ENCODE data around the gene TMEM214. TPM values are rescaled to one million over a fixed set of nuclear protein-coding genes. Genes with fewer than 3 reads are reported as not detected.

Gene TMEM214
- total RNA-seq, 2 donors from 2014 or later = 39.1 to 66.5 TPM

DNA sequence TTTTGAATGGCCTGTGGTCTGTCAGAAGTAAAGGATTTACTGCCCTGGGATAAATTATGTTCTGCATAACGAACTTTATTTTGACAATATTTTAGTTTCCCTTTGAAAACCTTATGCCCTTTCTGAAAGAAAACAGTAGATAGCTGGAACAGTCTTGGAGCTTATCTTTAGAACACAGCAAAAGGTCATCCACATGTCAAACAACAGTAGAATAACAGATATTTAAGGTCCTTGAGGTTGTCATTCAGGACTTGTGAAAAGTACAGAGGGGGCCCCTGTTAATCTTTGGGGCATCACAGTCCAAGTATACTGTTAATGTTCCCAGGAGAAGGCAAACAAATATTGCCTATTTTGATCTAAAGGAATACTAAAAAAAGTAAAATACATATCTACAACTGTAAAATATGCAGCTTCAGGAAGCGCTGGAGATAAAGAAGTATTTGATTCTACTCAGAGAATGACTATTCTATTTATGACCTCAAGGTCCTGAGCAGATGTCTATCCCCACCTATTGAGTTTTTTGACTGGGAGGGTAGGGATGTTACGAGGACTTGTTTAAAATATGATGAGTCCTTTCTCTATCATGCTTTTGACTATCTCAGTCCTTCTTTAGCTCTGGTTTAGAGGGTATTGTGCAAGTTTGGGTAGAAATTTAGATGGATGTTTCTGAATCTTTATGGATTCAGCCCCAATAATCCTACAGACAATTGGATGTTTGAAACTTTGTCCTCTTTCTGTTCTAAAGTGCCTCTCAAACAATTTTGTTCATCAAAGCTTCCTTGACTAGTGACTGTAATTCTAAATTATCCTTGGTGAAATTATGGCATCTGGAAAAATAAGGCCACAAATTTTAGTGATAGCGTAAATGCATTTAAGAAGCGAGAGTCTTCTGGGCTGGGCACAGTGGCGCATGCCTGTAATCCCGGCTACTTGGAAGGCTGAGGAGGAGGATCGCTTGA is 25.1 kb upstream of the TMEM214 start:
- ATAC-seq (no peak), DNase-seq (no peak)
- intact Hi-C loops (cut with DNase I) = no loop called here

GRCh38 chr2:27008678-27009077 is 24.1 kb upstream of the TMEM214 start:
- intact Hi-C loops (cut with DNase I) = no loop called here
- ATAC-seq = no peak
- no peak for DNase-seq

- intact Hi-C loops (cut with DNase I) = no loop called here
- DNase-seq = no peak
- ATAC-seq = no peak
Measured at GRCh38 chr2:27009083-27009482, 23.7 kb upstream of the TMEM214 start.

DNA sequence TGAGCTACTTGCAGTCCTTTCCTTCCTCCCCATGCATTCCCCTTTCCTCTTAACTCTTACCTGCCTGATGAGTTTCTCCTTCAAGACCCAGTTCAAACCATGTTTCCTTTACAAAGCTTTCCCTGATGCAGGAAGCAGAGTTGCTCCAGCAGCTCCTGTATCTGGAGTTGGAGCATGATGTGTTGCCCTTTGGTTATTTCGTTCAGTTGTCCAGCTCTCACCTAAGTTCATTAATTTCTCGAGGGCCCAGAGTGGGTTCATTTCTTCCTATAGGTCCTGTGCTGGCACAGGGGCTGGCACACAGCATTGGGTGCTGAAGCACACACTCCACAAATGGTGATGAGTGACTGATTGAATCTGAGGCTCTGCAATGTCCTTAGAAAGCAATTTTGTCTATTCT is 23.0 kb upstream of the TMEM214 start:
- ATAC-seq (no peak), DNase-seq (no peak)
- intact Hi-C loops (cut with DNase I) = no loop called here

DNA sequence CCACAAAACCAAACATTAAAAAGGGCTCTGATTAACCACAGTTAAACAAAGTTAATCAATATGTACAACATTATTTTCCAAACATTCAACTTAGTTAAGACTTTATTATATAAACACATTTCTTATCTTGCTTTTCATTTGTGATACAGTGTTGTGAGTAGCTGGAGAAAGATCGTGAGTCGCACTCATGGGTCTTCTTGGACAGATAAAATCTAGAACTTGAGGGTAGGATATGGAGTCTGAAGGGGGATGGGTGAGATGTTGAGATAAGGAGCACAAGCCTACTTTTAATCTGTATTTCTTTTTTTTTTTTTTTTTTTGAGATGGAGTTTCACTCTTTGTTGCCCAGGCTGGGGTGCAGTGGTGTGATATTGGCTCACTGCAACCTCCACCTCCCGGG is 22.6 kb upstream of the TMEM214 start:
- no peak for DNase-seq
- intact Hi-C loops (cut with DNase I) = no loop called here
- ATAC-seq = no peak

GRCh38 chr2:27013738-27014137 is 19.0 kb upstream of the TMEM214 start:
- ATAC-seq (no peak), DNase-seq (no peak)
- intact Hi-C loops (cut with DNase I) = no loop called here

GRCh38 chr2:27014771-27015433 is 17.9 kb upstream of the TMEM214 start:
- intact Hi-C loops (cut with DNase I) = loop anchor here in 1 of 2 donors (5.0 kb wide), 1 partner anchor 53 kb away; no protein-coding TSS in a partner anchor
- ATAC-seq (no peak), DNase-seq (no peak)

GRCh38 chr2:27016801-27017325 is 15.9 kb upstream of the TMEM214 start:
- DNase-seq = peak; percentile 70

GRCh38 chr2:27018142-27018541 is 14.6 kb upstream of the TMEM214 start:
- DNase-seq (no peak), ATAC-seq (peak in 1 of 2 donors; percentile 56)
- intact Hi-C loops (cut with DNase I) = loop anchor here in 1 of 2 donors (5.0 kb wide), 1 partner anchor 56 kb away; no protein-coding TSS in a partner anchor

More at GRCh38 chr2:27016801-27017325, 15.9 kb upstream of the TMEM214 start:
- intact Hi-C loops (cut with DNase I) = loop anchor here (1.0 to 5.0 kb wide), 2 partner anchors 55 to 56 kb away; no protein-coding TSS in a partner anchor
- ATAC-seq = peak; percentile 24 to 27

- intact Hi-C loops (cut with DNase I) = loop anchor here in 1 of 2 donors (5.0 kb wide), 1 partner anchor 57 kb away; no protein-coding TSS in a partner anchor
- ATAC-seq = no peak
- no peak for DNase-seq
Measured at GRCh38 chr2:27019459-27019858, 13.3 kb upstream of the TMEM214 start.

DNA sequence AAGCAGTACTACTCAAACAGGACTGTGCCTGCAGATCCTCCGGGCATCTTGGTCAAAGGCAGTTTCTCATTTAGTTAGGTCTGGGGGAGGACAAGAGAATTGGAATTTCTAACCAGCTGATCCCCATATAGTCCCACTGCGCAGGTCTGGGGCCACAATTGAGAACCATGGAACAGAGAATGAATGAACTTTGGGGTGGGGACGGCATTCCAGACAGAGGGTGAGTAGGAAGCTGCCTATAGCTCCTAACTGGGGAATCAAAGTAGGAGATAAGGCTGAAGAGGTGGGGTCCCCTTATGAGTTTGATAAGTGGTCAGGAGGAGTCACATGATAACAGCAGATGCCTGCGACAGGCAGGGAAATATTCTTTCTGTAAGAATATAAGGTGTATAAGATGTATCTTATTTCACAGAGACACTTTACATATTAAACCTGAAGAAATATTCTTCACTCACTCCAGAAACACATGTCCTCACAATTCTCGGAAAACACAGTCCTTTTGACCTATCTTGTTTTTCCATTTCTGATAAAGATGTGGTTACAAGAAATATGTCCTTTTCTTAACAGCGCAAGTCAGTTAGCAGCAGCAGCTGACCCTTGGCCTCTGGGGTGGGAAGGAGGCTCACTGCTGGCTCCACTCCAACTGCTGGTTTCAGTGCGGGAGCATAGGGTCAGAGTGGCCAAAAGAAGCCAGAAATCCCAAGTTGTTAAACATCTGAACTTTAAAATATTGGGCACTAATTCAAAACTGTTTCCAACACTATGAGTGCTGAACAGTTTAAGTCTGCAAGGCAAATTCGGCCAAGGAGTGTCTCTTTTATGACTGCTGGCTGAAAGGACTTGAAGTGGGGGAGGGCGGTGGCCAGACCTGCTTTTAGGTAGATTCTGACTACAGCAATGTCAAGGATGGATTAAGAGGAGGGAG is 12.6 kb upstream of the TMEM214 start:
- intact Hi-C loops (cut with DNase I) = loop anchor here in 1 of 2 donors (5.0 kb wide), 1 partner anchor 58 kb away; no protein-coding TSS in a partner anchor
- DNase-seq (peak; percentile 72), ATAC-seq (peak; percentile 30 to 70)

GRCh38 chr2:27021253-27022049 is 11.3 kb upstream of the TMEM214 start:
- ATAC-seq = no peak
- intact Hi-C loops (cut with DNase I) = no loop called here
- DNase-seq = no peak

DNA sequence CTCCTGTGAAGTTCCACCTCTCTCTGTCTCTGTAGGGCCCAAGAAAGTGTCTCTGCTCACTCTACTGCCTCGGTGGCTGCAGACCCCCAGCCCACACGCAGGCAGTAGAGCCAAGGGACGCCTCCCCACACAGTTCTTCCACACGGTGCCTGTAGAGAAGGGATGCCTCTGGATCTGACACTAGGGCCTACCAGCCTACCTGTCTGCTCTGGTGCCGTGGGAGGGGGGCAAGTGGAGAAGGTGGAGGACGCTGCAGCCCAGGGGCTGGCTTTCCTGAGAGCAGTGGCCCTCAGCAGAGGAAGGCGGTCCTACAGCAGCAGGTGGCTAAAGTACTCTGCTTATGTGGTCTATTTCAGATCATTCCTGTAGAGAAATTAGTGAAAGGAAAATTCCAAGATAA is 9.0 kb upstream of the TMEM214 start:
- no peak for DNase-seq
- no peak for ATAC-seq
- intact Hi-C loops (cut with DNase I) = no loop called here

- intact Hi-C loops (cut with DNase I) = no loop called here
- ATAC-seq (no peak), DNase-seq (no peak)
Measured at GRCh38 chr2:27024188-27024587, 8.6 kb upstream of the TMEM214 start.

GRCh38 chr2:27024812-27025211 is 8.0 kb upstream of the TMEM214 start:
- intact Hi-C loops (cut with DNase I) = no loop called here
- no peak for DNase-seq

DNA sequence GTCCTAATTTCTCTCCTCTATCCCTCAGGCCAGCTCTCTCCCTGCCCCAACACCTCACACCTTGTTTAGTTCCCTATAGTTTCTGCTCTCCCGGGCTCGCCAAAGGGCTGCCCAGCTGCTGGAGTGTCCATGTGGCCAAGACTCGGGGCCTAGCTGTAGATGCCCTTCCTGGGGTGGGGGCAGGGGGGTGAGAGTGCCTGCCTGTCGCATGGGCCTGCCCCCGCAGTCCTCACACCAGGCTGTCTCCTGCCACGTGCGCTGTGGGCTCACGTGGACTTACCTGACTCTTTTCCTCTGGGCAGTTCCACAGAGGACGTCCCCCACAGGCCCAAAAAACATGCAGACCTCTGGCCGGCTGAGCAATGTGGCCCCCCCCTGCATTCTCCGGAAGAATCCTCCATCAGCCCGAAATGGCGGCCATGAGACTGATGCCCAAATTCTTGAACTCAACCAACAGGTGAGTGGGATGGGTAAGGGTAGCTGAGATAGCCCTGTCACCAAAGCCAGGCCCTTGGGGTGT is 7.4 kb upstream of the TMEM214 start:
- intact Hi-C loops (cut with DNase I) = no loop called here
- no peak for DNase-seq

More at GRCh38 chr2:27024812-27025211, 8.0 kb upstream of the TMEM214 start:
- ATAC-seq = no peak

More for the DNA sequence above, 7.4 kb upstream of the TMEM214 start:
- ATAC-seq = no peak

Data from left cardiac atrium (tissue), 4 donors.